ENCODE results near the gene FRMD4A. TPM values are rescaled to one million over a fixed set of nuclear protein-coding genes. Genes with fewer than 3 reads are reported as not detected.
"Not testable (repeated sequence)": the region's sequence is repeated elsewhere in the genome, so short reads cannot be mapped to it uniquely, and the experiment has no call there.

The FRMD4A gene
- total and polyA plus RNA-seq, 2 experiments from 2014 or later: 5.4 to 10.3 TPM

- Histone ChIP-seq H3K36me3 (replicated peaks; ENCODE audit: insufficient read depth, low read depth) (no peaks in the 10 kb centered on the region), H3K9me3 (ENCODE audit: low read depth) (no peaks in the 10 kb centered on the region), H3K79me2 (no peaks in the 10 kb centered on the region), H3K27ac (no peak overlapping the region), H3K4me2 (no peak overlapping the region), H3K4me1 (ENCODE audit: insufficient read depth) (no peaks in the 10 kb centered on the region), H4K20me1 (ENCODE audit: insufficient read depth, poor library complexity, severe bottlenecking) (no peaks in the 10 kb centered on the region), H3K9me2 (replicated peaks; ENCODE audit: insufficient read depth) (no peaks in the 10 kb centered on the region), H2AFZ (no peak overlapping the region), H3K27me3 (no peaks in the 10 kb centered on the region), H3K4me3 (no peak overlapping the region)
- DNase-seq (ENCODE audit: low spot score): no peak
- WGBS (ENCODE audit: low lambda C conversion rate, missing lambda C conversion rate): 81% methylated on average over 6 of the region's 6 CpGs
- TF ChIP-seq EZH2phosphoT487 (IDR thresholded peaks at IDR 0.05; ENCODE audit: low read depth, severe bottlenecking, unreplicated experiment) (no peak), CTCF (IDR thresholded peaks at IDR 0.05; ENCODE audit: poor library complexity) (no peak)
Measured at GRCh38 chr10:13902868-13903587, 427.7 kb downstream of the FRMD4A start.

DNA sequence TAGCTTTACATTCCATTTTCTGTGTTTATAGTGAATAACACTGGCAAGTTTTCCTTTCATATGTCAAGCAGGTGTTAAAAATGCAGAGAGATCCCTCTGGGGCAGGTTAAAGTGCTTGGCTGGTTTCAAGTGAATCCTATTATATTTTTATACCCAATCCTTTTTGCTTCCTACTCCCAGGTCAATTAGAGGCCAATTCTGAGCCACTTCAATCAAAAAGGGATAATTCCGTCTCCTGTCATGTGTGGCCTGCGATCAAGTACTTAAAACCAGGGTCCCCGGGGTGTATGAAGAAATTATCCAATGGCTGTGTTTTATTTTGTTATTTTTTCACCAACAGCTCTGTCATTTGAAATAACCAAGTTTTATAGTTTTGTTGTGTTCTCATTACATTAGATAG is 430.8 kb downstream of the FRMD4A start:
- H3K36me3 ChIP-seq (replicated peaks; ENCODE audit: insufficient read depth, low read depth): no peaks in the 10 kb centered on the region
- no peaks in the 10 kb centered on the region for H3K9me2 ChIP-seq (replicated peaks; ENCODE audit: insufficient read depth)
- no peak overlapping the region for H2AFZ ChIP-seq
- no peak for DNase-seq (ENCODE audit: low spot score)
- no peaks in the 10 kb centered on the region for H3K4me1 ChIP-seq (ENCODE audit: insufficient read depth)
- 84% methylated on average over 3 of the region's 3 CpGs for WGBS (ENCODE audit: low lambda C conversion rate, missing lambda C conversion rate)
- no peak for TF ChIP-seq EZH2 (IDR thresholded peaks at IDR 0.05; ENCODE audit: borderline replicate concordance)
- TF ChIP-seq CTCF (IDR thresholded peaks at IDR 0.05; ENCODE audit: poor library complexity): no peak
- no peak for TF ChIP-seq EZH2phosphoT487 (IDR thresholded peaks at IDR 0.05; ENCODE audit: low read depth, severe bottlenecking, unreplicated experiment)
- H3K27ac ChIP-seq: no peak overlapping the region
- no peak overlapping the region for H3K4me3 ChIP-seq
- H4K20me1 ChIP-seq (ENCODE audit: insufficient read depth, poor library complexity, severe bottlenecking): no peaks in the 10 kb centered on the region
- no peaks in the 10 kb centered on the region for H3K79me2 ChIP-seq
- H3K9me3 ChIP-seq (ENCODE audit: low read depth): no peaks in the 10 kb centered on the region
- no peaks in the 10 kb centered on the region for H3K27me3 ChIP-seq
- H3K4me2 ChIP-seq: no peak overlapping the region

DNA sequence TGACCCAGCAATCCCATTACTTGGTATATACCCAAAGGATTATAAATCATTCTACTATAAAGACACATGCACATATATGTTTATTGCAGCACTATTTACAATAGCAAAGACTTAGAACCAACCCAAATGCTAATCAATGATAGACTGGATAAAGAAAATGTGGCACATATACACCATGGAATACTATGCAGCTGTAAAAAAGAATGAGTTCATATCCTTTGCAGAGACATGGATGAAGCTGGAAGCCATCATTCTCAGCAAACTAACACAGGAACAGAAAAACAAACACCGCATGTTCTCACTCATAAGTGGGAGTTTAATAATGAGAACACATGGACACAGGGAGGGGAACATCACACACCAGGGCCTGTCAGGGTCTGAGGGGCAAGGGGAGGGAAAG is 434.6 kb downstream of the FRMD4A start:
- 90% methylated on average over 1 of the region's 1 CpG for WGBS (ENCODE audit: low lambda C conversion rate, missing lambda C conversion rate)
- DNase-seq (ENCODE audit: low spot score); H3K79me2 ChIP-seq; H3K9me3 ChIP-seq (ENCODE audit: low read depth); H4K20me1 ChIP-seq (ENCODE audit: insufficient read depth, poor library complexity, severe bottlenecking); H3K9me2 ChIP-seq (replicated peaks; ENCODE audit: insufficient read depth); H3K27ac ChIP-seq; H3K4me2 ChIP-seq; H3K36me3 ChIP-seq (replicated peaks; ENCODE audit: insufficient read depth, low read depth); H3K4me3 ChIP-seq; H3K4me1 ChIP-seq (ENCODE audit: insufficient read depth); H2AFZ ChIP-seq: not testable (repeated sequence)
- H3K27me3 ChIP-seq: peaks cover 31% of the 10 kb centered on the region

DNA sequence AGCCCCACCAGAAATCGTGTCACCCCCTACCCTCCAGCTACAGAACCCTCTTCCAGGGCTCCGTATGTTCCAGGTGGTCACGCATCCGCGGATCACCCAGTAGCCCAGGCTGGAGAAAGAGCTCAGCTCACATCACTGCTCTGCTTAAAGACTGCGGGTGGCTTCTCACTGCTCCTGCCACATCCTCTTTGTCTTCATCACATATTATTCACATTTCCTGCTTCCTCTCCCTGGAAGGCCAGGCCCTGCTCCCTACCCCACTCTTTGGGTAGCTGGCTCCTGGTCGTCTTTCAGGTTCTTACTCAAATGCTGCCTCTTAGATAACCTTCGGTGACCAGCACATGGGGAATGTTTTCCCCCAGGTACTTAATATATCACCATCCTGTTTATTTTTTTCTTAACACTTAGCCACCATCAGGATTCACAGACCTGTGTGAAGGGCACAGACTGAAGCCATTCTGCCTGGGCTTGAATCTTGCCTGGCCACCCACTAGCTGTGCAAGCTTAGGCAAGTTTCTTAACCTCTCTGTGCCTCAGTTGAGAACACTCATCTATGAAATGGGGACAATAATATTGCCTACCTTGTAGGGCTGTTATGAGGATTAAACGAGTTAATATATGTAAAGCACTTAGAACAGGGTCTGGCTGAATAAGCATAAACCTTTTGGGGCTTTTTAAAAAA is 436.2 kb downstream of the FRMD4A start:
- 66% methylated on average over 9 of the region's 9 CpGs for WGBS (ENCODE audit: low lambda C conversion rate, missing lambda C conversion rate)
- Histone ChIP-seq H3K27me3 (peaks cover 46% of the 10 kb centered on the region), H3K4me2 (no peak overlapping the region), H3K79me2 (no peaks in the 10 kb centered on the region), H3K4me1 (ENCODE audit: insufficient read depth) (no peaks in the 10 kb centered on the region), H3K9me2 (replicated peaks; ENCODE audit: insufficient read depth) (no peaks in the 10 kb centered on the region), H3K9me3 (ENCODE audit: low read depth) (no peaks in the 10 kb centered on the region), H3K36me3 (replicated peaks; ENCODE audit: insufficient read depth, low read depth) (no peaks in the 10 kb centered on the region), H2AFZ (no peak overlapping the region), H4K20me1 (ENCODE audit: insufficient read depth, poor library complexity, severe bottlenecking) (no peaks in the 10 kb centered on the region), H3K4me3 (no peak overlapping the region), H3K27ac (no peak overlapping the region)
- TF ChIP-seq EZH2phosphoT487 (IDR thresholded peaks at IDR 0.05; ENCODE audit: low read depth, severe bottlenecking, unreplicated experiment) (no peak), CTCF (IDR thresholded peaks at IDR 0.05; ENCODE audit: poor library complexity) (no peak), EZH2 (IDR thresholded peaks at IDR 0.05; ENCODE audit: borderline replicate concordance) (no peak)
- no peak for DNase-seq (ENCODE audit: low spot score)

Data from hepatocyte (in vitro differentiated cells).